ENCODE measurements around the gene BRDT. TPM values are rescaled to one million over a fixed set of nuclear protein-coding genes. Genes with fewer than 3 reads are reported as not detected.
A peak's percentile ranks its signal among the peaks of the same experiment; 100 is the strongest.

The BRDT gene
- total and polyA plus RNA-seq, 2 donors (not counting 3 experiments of a cell fraction or from before 2014, with no cell fraction given): not detected

DNA sequence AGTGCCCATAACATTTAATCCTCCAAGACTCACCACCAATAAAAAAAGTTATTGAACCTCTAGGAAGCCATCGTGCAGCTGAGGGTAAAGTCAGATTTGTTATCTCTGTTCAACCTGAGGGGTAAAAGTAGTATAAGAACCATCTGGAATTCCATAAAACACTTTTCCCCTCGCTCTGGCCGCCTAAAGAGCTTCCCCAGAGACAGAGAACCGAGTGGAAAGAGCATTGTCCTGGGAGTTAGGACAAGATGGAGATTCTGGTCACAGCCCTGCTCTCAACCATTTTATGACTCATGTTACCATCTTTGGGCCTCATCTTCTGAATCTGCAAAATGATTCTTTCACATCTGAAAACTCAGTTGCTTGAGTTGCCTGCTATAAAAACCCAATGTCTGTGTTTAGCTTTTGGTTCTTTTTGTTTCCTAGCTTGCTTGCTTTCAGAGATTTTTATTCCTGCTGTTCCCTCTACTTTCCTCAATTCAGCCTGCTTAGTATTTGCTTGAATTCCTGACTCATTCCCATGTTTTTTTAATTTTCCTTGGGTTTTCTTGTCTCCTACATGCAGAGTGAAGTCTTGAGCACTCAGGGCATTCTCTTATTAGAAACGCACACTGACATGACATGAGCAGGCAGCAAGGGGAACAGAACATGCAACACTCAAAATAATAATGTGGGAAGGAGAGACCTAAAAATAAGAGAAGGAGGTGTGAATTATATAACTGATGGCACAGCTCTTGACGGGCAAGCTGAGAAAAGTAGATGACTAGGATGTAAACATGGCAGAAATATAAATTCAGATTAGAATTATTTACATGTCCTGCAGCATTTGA is 82.3 kb downstream of the BRDT start:
- intact Hi-C loops (cut with micrococcal nuclease) (loop anchor here (2.0 kb wide), 1 partner anchor 17 kb away; no protein-coding TSS in a partner anchor), dilution Hi-C loops (cut with MboI; ENCODE audit: extremely low pct_ligation_motif_present, low sequenced_read_pairs) (no loop called here)
- H3K4me2 ChIP-seq (ENCODE audit: insufficient read depth, low read length): peak overlapping the region; percentile 90
- no peak for TF ChIP-seq MYC (IDR thresholded peaks at IDR 0.05; ENCODE audit: low read depth, low read length)
- TF ChIP-seq GATA2 (IDR thresholded peaks at IDR 0.05; ENCODE audit: insufficient read depth, insufficient read length, low read depth, low read length): no peak
- no peak for TF ChIP-seq POLR2AphosphoS5 (IDR thresholded peaks at IDR 0.05; ENCODE audit: insufficient read depth, low read depth, low read length)
- TF ChIP-seq JUN (IDR thresholded peaks at IDR 0.05; ENCODE audit: borderline replicate concordance, insufficient read depth, insufficient read length, low read depth): no peak
- no peak for TF ChIP-seq FOS (IDR thresholded peaks at IDR 0.05; ENCODE audit: borderline replicate concordance, insufficient read depth, low read length)
- TF ChIP-seq POLR2A (IDR thresholded peaks at IDR 0.05; ENCODE audit: low read depth, low read length): no peak
- DNase-seq (ENCODE audit: low read depth, low spot score) (no peak), FAIRE-seq (no peak)
- H3K9me1 ChIP-seq (replicated peaks; ENCODE audit: control insufficient read depth, extremely low read depth, insufficient read depth, low read length): no peaks in the 10 kb centered on the region
- no peaks in the 10 kb centered on the region for H3K9me3 ChIP-seq (replicated peaks; ENCODE audit: control insufficient read depth, insufficient read depth, low read length)
- peak overlapping the region; percentile 71 for H3K27ac ChIP-seq (ENCODE audit: insufficient read depth, low read depth, low read length)
- H3K4me3 ChIP-seq (replicated peaks in 1 of 3; ENCODE audit: insufficient read depth in 1 of 3, low read depth in 1 of 3, low read length in 3 of 3): no peak overlapping the region
- ChIA-PET POLR2A (interaction anchor here (0.6 kb wide), 1 partner anchor 12 kb away, joined by 4 read pairs; no protein-coding TSS in a partner anchor), CTCF (interaction anchor here (0.8 to 1.6 kb wide), 5 partner anchors 12 to 279 kb away, joined by 3 to 5 read pairs (median 3); no protein-coding TSS in a partner anchor)
- no peaks in the 10 kb centered on the region for H4K20me1 ChIP-seq (replicated peaks; ENCODE audit: control insufficient read depth, extremely low read depth, insufficient read depth, low read length)
- H3K27me3 ChIP-seq (ENCODE audit: control insufficient read depth in 2 of 2, insufficient read depth in 2 of 2, low read length in 2 of 2): no peaks in the 10 kb centered on the region
- BruUV-seq (replicated peaks): TSS peak; percentile 38
- peaks cover 21% of the 10 kb centered on the region for H3K4me1 ChIP-seq (ENCODE audit: control insufficient read depth, extremely low read depth, insufficient read depth, low read length)
- H3K36me3 ChIP-seq (ENCODE audit: control insufficient read depth in 2 of 2, extremely low read depth in 1 of 2, insufficient read depth in 2 of 2, low read length in 2 of 2): no peaks in the 10 kb centered on the region
- H3K79me2 ChIP-seq (ENCODE audit: control insufficient read depth, insufficient read depth, low read length): no peaks in the 10 kb centered on the region
- no peak overlapping the region for H2AFZ ChIP-seq (ENCODE audit: low read depth, low read length)
- no peak overlapping the region for H3K9ac ChIP-seq (replicated peaks; ENCODE audit: extremely low read depth, insufficient read depth, low read length)

DNA sequence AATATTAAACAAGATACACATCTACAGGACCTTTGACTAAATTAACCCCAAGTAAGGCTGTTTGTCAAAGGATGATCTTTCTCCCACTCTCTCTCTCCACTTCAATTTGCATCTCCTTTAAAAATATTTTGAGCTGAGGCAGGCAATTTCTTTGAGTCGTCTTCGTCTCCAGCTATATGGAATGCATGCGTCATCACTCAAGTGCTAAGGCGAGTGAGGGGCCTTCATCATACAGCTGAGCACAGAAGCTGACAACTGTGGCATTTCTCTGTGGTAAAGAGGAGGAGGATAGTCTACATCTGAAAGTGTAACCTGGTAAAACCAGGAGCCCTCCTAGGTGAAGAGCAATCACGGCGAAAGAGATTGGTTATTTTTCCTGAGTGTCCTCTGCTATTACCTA is 88.2 kb downstream of the BRDT start:
- POLR2A ChIA-PET: no interaction called here
- no peaks in the 10 kb centered on the region for H3K9me3 ChIP-seq (replicated peaks; ENCODE audit: control insufficient read depth, insufficient read depth, low read length)
- H3K27ac ChIP-seq (ENCODE audit: insufficient read depth, low read depth, low read length): no peak overlapping the region
- no peak for FAIRE-seq
- H3K4me2 ChIP-seq (ENCODE audit: insufficient read depth, low read length): no peak overlapping the region
- no peaks in the 10 kb centered on the region for H3K36me3 ChIP-seq (ENCODE audit: control insufficient read depth in 2 of 2, extremely low read depth in 1 of 2, insufficient read depth in 2 of 2, low read length in 2 of 2)
- no peaks in the 10 kb centered on the region for H4K20me1 ChIP-seq (replicated peaks; ENCODE audit: control insufficient read depth, extremely low read depth, insufficient read depth, low read length)
- intact Hi-C loops (cut with micrococcal nuclease) (no loop called here), dilution Hi-C loops (cut with MboI; ENCODE audit: extremely low pct_ligation_motif_present, low sequenced_read_pairs) (no loop called here)
- no peaks in the 10 kb centered on the region for H3K27me3 ChIP-seq (ENCODE audit: control insufficient read depth in 2 of 2, insufficient read depth in 2 of 2, low read length in 2 of 2)
- no peak overlapping the region for H3K9ac ChIP-seq (replicated peaks; ENCODE audit: extremely low read depth, insufficient read depth, low read length)
- CTCF ChIA-PET: interaction anchor here (0.7 to 0.9 kb wide), 2 partner anchors 8 to 254 kb away, joined by 3 read pairs; no protein-coding TSS in a partner anchor
- no peaks in the 10 kb centered on the region for H3K9me1 ChIP-seq (replicated peaks; ENCODE audit: control insufficient read depth, extremely low read depth, insufficient read depth, low read length)
- TF ChIP-seq MYC (IDR thresholded peaks at IDR 0.05; ENCODE audit: low read depth, low read length) (no peak), JUN (IDR thresholded peaks at IDR 0.05; ENCODE audit: borderline replicate concordance, insufficient read depth, insufficient read length, low read depth) (no peak), GATA2 (IDR thresholded peaks at IDR 0.05; ENCODE audit: insufficient read depth, insufficient read length, low read depth, low read length) (no peak), POLR2AphosphoS5 (IDR thresholded peaks at IDR 0.05; ENCODE audit: insufficient read depth, low read depth, low read length) (no peak), EZH2 (IDR thresholded peaks at IDR 0.05; ENCODE audit: borderline replicate concordance, low read depth, low read length, severe bottlenecking) (no peak), FOS (IDR thresholded peaks at IDR 0.05; ENCODE audit: borderline replicate concordance, insufficient read depth, low read length) (no peak), POLR2A (IDR thresholded peaks at IDR 0.05; ENCODE audit: low read depth, low read length) (no peak)
- TF ChIP-seq, protein P1, sequence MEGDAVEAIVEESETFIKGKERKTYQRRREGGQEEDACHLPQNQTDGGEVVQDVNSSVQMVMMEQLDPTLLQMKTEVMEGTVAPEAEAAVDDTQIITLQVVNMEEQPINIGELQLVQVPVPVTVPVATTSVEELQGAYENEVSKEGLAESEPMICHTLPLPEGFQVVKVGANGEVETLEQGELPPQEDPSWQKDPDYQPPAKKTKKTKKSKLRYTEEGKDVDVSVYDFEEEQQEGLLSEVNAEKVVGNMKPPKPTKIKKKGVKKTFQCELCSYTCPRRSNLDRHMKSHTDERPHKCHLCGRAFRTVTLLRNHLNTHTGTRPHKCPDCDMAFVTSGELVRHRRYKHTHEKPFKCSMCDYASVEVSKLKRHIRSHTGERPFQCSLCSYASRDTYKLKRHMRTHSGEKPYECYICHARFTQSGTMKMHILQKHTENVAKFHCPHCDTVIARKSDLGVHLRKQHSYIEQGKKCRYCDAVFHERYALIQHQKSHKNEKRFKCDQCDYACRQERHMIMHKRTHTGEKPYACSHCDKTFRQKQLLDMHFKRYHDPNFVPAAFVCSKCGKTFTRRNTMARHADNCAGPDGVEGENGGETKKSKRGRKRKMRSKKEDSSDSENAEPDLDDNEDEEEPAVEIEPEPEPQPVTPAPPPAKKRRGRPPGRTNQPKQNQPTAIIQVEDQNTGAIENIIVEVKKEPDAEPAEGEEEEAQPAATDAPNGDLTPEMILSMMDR (IDR thresholded peaks at IDR 0.05; ENCODE audit: extremely low read depth in 1 of 2, insufficient read depth in 1 of 2, low read depth in 1 of 2, low read length in 2 of 2): no peak
- TF ChIP-seq, protein P2, sequence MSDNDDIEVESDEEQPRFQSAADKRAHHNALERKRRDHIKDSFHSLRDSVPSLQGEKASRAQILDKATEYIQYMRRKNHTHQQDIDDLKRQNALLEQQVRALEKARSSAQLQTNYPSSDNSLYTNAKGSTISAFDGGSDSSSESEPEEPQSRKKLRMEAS (IDR thresholded peaks at IDR 0.05; ENCODE audit: insufficient read depth, insufficient read length): no peak
- H2AFZ ChIP-seq (ENCODE audit: low read depth, low read length): no peak overlapping the region
- no peak for DNase-seq (ENCODE audit: low read depth, low spot score)
- no peaks in the 10 kb centered on the region for H3K79me2 ChIP-seq (ENCODE audit: control insufficient read depth, insufficient read depth, low read length)
- H3K4me3 ChIP-seq (replicated peaks in 1 of 3; ENCODE audit: insufficient read depth in 1 of 3, low read depth in 1 of 3, low read length in 3 of 3): no peak overlapping the region
- BruUV-seq (replicated peaks): no TSS peak
- no peaks in the 10 kb centered on the region for H3K4me1 ChIP-seq (ENCODE audit: control insufficient read depth, extremely low read depth, insufficient read depth, low read length)

Data from endothelial cell of umbilical vein (primary cell).